NCI-H524 treated with DMSO at 0.1 percent for 48 hours (cell line): ENCODE measurements around the gene REC114.
"Not testable (repeated sequence)": the region's sequence is repeated elsewhere in the genome, so short reads cannot be mapped to it uniquely, and the experiment has no call there.

Experiments used
- DNase-seq: peaks from one replicate; lab custom pipeline; 2025; lab: John Stamatoyannopoulos, UW

The REC114 gene

DNA sequence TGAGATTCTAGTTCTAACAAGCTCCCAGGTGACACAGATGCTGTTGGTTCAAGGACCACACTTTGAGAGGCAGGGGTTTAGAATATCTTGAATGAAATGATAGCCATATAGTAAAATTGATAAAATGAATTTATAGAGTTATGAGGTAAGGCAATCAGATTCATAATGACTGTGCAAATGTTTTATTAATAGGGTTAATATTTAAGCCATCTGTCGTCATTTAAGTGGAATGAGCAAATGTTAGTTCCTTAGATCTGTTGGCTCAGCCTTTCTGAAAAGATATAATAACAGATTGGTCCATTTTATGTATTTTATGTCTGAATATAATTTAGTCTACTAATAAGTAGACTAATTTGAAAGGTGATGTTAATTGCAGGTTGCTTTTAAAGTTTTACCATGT lies 12.9 kb downstream of the REC114 start:
- peak; percentile 79 for DNase-seq

DNA sequence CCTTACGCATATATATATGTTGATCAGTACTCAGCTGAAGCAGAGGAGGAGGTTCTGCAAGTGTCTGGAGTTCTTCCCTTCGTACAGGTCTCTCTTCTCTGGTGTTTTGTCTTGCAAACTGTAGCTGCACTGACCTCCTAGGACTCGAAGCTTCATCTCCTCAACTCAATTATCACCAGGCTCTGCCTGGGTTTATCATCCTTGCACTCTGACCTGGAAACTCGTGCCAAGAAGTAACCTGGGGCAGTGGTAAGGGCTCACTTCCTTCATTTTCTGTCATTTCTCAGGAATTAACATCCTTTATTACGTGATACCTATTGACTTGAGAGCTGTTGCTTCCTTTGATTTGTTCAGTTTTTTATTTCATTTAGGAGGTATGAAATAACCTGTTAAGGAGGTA lies 14.4 kb downstream of the REC114 start:
- DNase-seq, result no peak

DNA sequence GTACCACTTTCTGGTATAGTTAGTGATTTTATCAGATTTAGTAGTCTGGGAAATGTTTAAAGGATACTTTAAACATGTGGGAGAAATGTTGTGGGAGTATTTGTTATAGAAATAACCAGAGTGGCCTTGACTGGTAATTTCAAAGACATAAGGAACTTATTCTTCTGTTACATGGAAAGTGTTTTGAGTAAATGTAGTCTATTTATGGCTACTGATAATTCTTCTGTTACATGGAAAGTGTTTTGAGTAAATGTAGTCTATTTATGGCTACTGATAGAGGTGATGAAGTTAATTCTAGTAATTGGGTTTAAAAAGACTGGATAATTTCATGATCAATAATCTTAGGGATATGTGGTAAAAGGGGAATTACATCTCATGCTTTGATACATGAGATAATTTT lies 17.7 kb downstream of the REC114 start:
- no peak for DNase-seq

DNA sequence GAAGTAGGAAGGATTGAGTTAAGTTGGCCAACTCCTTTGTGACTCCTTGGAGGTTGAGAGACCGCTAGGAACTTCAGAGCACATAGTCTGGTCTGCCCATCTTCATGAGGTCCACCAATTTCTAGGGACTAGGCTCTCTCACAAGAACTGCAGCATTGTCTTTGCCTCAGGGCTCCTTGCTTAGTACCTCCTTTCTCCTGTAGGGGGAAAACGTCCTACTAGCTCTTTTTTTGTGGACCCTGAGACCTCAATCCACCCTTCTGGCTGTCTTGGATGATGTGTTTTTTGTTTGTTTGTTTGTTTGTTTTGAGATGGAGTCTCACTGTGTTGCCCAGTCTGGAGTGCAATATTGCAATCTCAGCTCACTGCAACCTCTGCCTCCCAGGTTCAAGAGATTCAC lies 21.6 kb downstream of the REC114 start:
- DNase-seq, result no peak

DNA sequence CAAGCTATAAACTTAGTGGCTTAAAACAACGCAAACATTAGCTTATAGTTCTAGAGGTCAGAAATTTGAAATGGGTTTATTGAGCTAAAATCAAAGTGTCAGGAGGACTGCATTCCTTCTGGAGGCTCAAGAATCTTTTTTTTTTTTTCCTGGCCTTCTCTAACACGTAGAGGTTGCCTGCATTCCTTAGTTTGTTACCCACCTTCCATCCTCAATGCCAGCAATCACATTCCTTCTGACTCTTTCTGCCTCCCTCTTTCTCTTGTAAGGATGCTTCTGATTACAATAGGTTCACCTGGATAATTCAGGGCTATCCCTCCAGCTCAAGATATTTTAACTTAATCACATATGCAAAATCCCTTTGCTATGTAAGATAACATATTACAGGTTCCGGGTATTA lies 24.8 kb downstream of the REC114 start:
- DNase-seq, result no peak

GRCh38 chr15:73474785-73475184 lies 31.8 kb downstream of the REC114 start:
- no peak for DNase-seq

- no peak for DNase-seq
Observed at GRCh38 chr15:73476704-73477216, 33.8 kb downstream of the REC114 start.

GRCh38 chr15:73480050-73480449 lies 37.1 kb downstream of the REC114 start:
- DNase-seq, result no peak

DNA sequence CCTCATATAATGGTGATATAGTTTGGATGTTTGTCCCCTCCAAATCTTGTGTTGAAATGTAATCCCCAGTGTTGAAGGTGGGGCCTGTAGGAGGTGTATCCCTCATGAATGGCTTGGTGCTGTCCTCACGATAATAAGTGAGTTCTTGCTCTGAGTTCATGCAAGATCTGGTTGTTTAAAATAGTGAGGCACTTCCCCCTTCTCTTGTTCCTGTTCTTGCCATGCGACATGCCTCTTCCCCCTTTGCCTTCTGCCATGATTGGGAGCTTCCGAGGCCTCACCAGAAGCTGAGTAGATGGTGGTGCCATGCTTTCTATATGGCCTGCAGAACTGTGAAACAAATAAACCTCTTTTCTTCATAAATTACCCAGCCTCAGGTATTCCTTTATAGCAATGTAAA lies 39.2 kb downstream of the REC114 start:
- no peak for DNase-seq

DNA sequence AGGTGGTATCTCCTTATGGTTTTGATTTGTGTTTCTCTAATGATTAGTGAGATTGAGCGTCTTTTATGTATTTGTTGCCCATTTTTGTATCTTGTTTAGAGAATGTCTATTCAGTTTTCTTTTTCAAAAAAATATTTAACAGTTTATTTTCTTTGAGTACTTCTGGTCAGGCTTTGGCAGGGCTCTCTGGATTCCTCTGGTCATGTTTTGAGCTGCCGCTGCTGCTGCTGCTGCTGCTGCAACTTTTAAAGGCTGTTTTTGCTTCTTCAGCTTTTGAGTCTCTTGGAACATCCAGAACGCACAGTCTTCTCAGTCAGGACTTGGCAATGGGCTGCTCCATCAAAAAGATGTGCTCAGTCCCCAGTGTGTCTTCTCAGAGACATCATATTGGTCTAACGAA lies 40.1 kb downstream of the REC114 start:
- DNase-seq, result no peak

DNA sequence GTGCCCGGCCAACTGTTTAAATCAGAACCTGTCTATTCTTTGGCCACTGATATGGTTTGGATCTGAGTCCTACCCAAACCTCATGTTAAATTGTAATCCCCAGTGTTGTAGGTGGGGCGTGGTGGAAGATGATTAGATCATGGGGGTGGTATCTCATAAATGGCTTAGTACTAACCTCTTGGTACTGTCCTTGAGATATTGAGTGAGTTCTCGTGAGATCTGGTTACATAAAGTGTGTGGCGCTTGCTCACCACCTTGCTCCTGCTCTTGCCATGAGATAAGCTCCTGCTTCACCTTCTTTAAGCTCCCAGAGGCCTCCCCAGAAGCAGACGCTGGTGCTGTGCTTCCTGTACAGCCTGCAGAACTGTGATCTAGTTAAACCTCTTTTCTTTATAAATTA lies 42.4 kb downstream of the REC114 start:
- no peak for DNase-seq

- not testable (repeated sequence) for DNase-seq
Observed at GRCh38 chr15:73485885-73486284, 42.9 kb downstream of the REC114 start.

GRCh38 chr15:73488698-73489097 lies 45.7 kb downstream of the REC114 start:
- no peak for DNase-seq

- no peak for DNase-seq
Observed at GRCh38 chr15:73493922-73494321, 51.0 kb downstream of the REC114 start.

DNA sequence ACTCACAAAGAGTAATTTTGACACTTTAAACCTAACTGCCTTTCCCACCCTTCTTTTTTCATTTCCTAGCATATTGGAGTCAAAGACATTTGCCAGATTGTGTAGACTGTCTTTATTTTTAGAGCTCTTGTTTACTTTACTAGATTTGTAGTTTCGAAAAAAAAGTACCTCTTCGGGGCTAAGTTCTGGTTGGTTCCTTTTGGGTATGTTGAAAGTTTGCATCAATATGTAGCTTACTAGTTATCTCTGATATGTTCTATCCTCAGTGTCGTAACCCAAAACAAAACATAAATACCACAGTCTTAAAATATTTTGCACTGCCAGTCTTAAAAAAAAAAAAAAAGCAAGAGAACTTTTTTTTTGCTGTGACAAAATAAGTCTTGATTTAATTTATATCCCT lies 52.2 kb downstream of the REC114 start:
- no peak for DNase-seq

- no peak for DNase-seq
Observed at GRCh38 chr15:73500696-73501095, 57.7 kb downstream of the REC114 start.

DNA sequence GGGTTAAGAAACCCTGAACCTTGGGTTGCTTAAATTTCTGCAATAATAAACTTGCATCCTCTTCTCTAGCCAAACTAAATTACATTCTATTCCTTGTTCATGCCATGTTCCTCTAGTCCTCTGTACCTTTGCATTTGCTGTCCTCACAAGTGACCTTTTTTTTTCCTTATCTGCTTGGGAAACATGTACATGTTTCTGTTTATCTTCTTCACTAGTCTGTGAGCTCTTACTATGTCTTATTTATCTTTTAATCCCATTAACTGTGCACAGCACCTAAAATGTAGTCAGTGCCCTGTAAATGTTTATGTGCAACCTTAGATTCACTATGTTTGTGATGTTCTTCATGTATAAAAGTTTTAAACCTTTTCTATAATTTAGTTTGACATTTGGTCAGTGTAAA lies 61.9 kb downstream of the REC114 start:
- no peak for DNase-seq

GRCh38 chr15:73515527-73515926 lies 72.6 kb downstream of the REC114 start:
- DNase-seq, result no peak

DNA sequence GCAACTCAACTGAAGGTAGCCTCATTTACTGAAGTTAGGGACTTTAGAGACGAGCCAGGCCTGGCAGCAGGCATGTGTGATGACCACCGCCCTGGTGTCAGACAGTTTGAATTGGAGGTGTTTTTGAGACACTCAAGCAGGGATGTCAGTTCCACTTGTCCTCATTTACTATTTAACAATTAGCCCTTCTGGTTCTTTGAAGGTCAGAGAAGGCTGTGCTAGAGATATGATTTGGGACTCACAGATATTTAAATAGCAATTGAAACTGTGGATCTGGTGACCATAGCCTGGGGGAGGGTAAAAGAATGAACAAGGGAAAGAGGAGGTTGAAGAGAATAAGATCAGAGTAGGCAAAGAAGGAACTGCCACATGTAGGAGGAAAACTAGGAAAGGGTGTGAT lies 74.6 kb downstream of the REC114 start:
- no peak for DNase-seq

GRCh38 chr15:73518180-73518862 lies 75.4 kb downstream of the REC114 start:
- no peak for DNase-seq

- no peak for DNase-seq
Observed at GRCh38 chr15:73518876-73519733, 76.1 kb downstream of the REC114 start.

GRCh38 chr15:73522011-73522410 lies 79.0 kb downstream of the REC114 start:
- DNase-seq, result no peak

DNA sequence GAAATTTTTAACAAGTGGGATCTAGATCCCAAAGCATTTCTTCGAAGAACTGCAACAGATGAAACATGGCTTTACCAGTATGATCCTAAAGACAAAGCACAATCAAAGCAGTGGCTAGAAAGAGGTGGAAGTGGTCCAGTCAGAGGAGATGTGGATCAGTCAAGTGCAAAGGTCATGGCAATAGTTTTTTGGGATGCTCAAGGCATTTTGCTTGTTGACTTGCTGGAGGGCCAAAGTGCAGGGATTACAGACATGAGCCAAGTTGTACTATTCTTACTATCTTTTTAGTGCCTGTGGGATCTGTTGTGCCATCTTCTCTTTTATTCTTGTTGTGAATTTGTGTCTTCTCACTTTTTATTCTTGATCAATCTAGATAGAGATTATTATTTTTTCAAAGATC lies 82.0 kb downstream of the REC114 start:
- no peak for DNase-seq
